Body of pancreas (tissue), 4 donors: ENCODE results near the gene SHISA3.

Experiments
- CTCF ChIP-seq, 7 experiments: fragments of 450-650 bp in 4 of 7; fragments of 200-600 bp in 3 of 7; sonication (generic) in 3 of 7; IDR thresholded peaks; one replicate each; pipeline ENCODE4 v1.5.1; 2016 to 2019; ENCODE audit warnings: antibody characterized with exemption in 7 of 7
- POLR2A ChIP-seq, 3 donors: fragments of 450-650 bp; IDR thresholded peaks; one replicate each; pipeline ENCODE4 v1.6.1; 2016; ENCODE audit warnings: antibody characterized with exemption in 3 of 3, mild to moderate bottlenecking in 2 of 3

- TF ChIP-seq CTCF (IDR thresholded peaks at IDR 0.05) (no peak), POLR2A (IDR thresholded peaks at IDR 0.05) (no peak)
Measured at GRCh38 chr4:42398171-42398870, 1.0 kb downstream of the SHISA3 start.
